Measurements from ENCODE around the gene ARVCF.

DNA sequence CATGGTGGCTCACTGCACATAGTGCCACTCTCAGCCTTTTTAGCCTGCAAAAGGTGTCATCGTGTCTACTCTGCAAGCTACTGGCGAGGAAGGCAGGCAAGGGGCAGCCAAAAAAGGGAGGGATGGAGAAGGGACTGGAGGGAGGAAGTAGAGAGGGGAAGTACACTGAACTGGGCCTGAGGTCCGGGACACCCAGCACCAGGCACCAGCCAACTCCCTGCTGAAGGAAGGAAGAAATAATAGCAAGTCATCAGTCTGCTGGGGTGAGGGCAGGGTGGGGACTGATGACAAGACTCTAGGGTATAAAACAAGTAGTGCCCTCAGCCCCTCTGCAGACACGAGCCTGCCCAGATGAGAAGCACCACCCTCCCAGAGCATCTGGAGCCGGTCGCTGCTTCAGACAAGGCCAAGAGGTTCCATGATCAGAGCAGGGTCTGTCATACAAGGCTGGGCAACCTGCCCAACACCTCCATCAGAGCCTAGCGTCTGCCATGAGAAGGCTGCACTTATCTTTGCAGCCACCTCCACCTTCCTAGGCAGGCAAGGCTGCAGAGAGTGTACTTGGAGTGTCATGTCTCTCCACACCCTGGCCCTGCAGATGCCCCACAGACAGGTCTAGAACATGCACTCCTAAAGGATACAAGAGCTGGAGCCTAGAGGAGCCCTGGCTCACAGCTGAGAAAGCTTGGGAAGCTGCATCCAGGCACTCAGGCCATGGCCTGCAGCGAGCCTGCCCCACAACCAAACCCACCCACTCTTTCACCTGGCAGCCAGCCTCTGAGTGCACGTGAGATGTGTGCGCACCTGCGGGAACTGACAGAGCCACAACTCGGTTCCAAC is 84.0 kb downstream of the ARVCF start:
- TF ChIP-seq TAF1 (IDR thresholded peaks at IDR 0.05; ENCODE audit: low read depth, low read length) (no peak), POLR2AphosphoS5 (IDR thresholded peaks at IDR 0.05; ENCODE audit: low read depth, low read length) (no peak), TEAD4 (IDR thresholded peaks at IDR 0.05; ENCODE audit: low read depth, low read length) (no peak), RAD21 (IDR thresholded peaks at IDR 0.05 in 1 of 2, conservative IDR thresholded peaks at IDR 0.05 in 1 of 2; ENCODE audit: low read depth in 2 of 2, low read length in 2 of 2) (no peak), SP2 (IDR thresholded peaks at IDR 0.05; ENCODE audit: low read length) (no peak), ASH2L (IDR thresholded peaks at IDR 0.05; ENCODE audit: low read length) (no peak), POLR2A (IDR thresholded peaks at IDR 0.05; ENCODE audit: control extremely low read depth in 1 of 2, low read depth in 2 of 2, low read length in 2 of 2) (no peak)
- TF ChIP-seq, protein P1, sequence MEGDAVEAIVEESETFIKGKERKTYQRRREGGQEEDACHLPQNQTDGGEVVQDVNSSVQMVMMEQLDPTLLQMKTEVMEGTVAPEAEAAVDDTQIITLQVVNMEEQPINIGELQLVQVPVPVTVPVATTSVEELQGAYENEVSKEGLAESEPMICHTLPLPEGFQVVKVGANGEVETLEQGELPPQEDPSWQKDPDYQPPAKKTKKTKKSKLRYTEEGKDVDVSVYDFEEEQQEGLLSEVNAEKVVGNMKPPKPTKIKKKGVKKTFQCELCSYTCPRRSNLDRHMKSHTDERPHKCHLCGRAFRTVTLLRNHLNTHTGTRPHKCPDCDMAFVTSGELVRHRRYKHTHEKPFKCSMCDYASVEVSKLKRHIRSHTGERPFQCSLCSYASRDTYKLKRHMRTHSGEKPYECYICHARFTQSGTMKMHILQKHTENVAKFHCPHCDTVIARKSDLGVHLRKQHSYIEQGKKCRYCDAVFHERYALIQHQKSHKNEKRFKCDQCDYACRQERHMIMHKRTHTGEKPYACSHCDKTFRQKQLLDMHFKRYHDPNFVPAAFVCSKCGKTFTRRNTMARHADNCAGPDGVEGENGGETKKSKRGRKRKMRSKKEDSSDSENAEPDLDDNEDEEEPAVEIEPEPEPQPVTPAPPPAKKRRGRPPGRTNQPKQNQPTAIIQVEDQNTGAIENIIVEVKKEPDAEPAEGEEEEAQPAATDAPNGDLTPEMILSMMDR (IDR thresholded peaks at IDR 0.05; ENCODE audit: control extremely low read depth in 1 of 3, insufficient read depth in 1 of 3, low read depth in 1 of 3, low read length in 3 of 3): no peak
- TF ChIP-seq, protein P2, sequence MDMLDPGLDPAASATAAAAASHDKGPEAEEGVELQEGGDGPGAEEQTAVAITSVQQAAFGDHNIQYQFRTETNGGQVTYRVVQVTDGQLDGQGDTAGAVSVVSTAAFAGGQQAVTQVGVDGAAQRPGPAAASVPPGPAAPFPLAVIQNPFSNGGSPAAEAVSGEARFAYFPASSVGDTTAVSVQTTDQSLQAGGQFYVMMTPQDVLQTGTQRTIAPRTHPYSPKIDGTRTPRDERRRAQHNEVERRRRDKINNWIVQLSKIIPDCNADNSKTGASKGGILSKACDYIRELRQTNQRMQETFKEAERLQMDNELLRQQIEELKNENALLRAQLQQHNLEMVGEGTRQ (IDR thresholded peaks at IDR 0.05; ENCODE audit: low read length): no peak
